ENCODE results near the gene RNF114. TPM values are rescaled to one million over a fixed set of nuclear protein-coding genes. Genes with fewer than 3 reads are reported as not detected.
"Not testable (repeated sequence)": the region's sequence is repeated elsewhere in the genome, so short reads cannot be mapped to it uniquely, and the experiment has no call there.

RNF114 gene
- total and polyA plus RNA-seq, 10 of the 15 experiments (the other 5 are each of a cell fraction or from before 2014, with no cell fraction given), result 28.0 to 82.3 (median 47.2) TPM

DNA sequence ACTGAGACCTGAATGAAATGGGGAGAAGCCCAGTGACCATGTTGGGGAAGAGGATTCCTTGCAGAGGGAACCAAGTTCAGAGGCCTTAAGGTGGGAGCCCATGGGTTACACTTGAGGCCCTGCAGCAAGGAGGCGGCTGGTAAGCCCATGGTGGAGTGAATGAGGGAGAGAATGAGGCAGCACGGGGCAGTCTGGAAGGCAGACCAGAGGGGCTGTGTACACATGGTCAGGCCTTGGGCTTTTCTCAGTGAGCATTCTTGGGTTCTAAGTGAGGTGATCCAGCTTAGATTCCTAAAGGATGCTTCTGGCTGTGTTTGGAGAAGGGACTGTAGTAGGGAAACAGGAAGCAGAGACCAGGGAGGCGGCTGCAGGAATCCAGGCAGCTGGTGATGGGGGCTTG, 19.0 kb downstream of the RNF114 start:
- H3K27ac ChIP-seq (ENCODE audit: control insufficient read depth, insufficient read depth), result no peak overlapping the region
- no peak for DNase-seq (ENCODE audit: low read depth, low spot score)
- peaks cover 14% of the 10 kb centered on the region for H3K4me1 ChIP-seq (ENCODE audit: control insufficient read depth, insufficient read depth, low read length)
- intact Hi-C loops (cut with micrococcal nuclease; ENCODE audit: unreplicated experiment) (no loop called here), in situ Hi-C loops (cut with MboI) (no loop called here)
- peaks cover 14 to 16% of the 10 kb centered on the region in 2 experiments for H3K36me3 ChIP-seq (ENCODE audit: control insufficient read depth in 2 of 2, insufficient read depth in 2 of 2, low read length in 1 of 2)
- no peaks in the 10 kb centered on the region for H4K20me1 ChIP-seq (ENCODE audit: control insufficient read depth, insufficient read depth)
- H3K27me3 ChIP-seq (replicated peaks in 1 of 2; ENCODE audit: control insufficient read depth in 2 of 2, insufficient read depth in 2 of 2, low read length in 1 of 2), result no peaks in the 10 kb centered on the region
- SMC1A ChIA-PET (ENCODE audit: uncharacterized antibody, unreplicated experiment), result no interaction called here
- no peaks in the 10 kb centered on the region for H3K9me3 ChIP-seq (replicated peaks; ENCODE audit: control insufficient read depth, insufficient read depth, low read length)
- H3K79me2 ChIP-seq (ENCODE audit: control insufficient read depth, insufficient read depth, low read length), result no peaks in the 10 kb centered on the region
- 98% methylated on average over 3 of the region's 3 CpGs for WGBS (ENCODE audit: insufficient coverage, insufficient replicate concordance, low lambda C conversion rate, missing lambda C conversion rate)
- no peak overlapping the region for H2AFZ ChIP-seq (ENCODE audit: control insufficient read depth, low read depth, low read length)
- RAD21 ChIA-PET (ENCODE audit: unreplicated experiment), result no interaction called here
- no peak for ATAC-seq
- no peak for FAIRE-seq
- BruUV-seq (replicated peaks), result no TSS peak
- H3K4me2 ChIP-seq (ENCODE audit: control insufficient read depth, insufficient read depth), result no peak overlapping the region
- TF ChIP-seq RFX5 (IDR thresholded peaks at IDR 0.05; ENCODE audit: low read depth, low read length) (no peak), EP300 (IDR thresholded peaks at IDR 0.05; ENCODE audit: borderline replicate concordance in 1 of 2, control insufficient read depth in 1 of 2, low read depth in 2 of 2, low read length in 2 of 2) (no peak), IKZF2 (IDR thresholded peaks at IDR 0.05) (no peak), TCF7 (IDR thresholded peaks at IDR 0.05; ENCODE audit: borderline replicate concordance) (no peak), GATAD2B (conservative IDR thresholded peaks at IDR 0.05; ENCODE audit: low read depth) (no peak), YBX1 (IDR thresholded peaks at IDR 0.05) (no peak), CEBPZ (IDR thresholded peaks at IDR 0.05; ENCODE audit: low read depth, low read length) (no peak), SIN3A (IDR thresholded peaks at IDR 0.05; ENCODE audit: low read depth, low read length) (no peak), KAT2A (conservative IDR thresholded peaks at IDR 0.05; ENCODE audit: control insufficient read depth, low read depth, low read length) (no peak)
- no peak overlapping the region for H3K4me3 ChIP-seq
- H3K9ac ChIP-seq (ENCODE audit: control insufficient read depth, insufficient read depth, low read length), result no peak overlapping the region
- CTCF ChIA-PET, result interaction anchor here (1.3 to 2.0 kb wide), 2 partner anchors 10 to 116 kb away, joined by 4 to 8 read pairs; no protein-coding TSS in a partner anchor
- POLR2A ChIA-PET, result no interaction called here

- POLR2A ChIA-PET, result not testable (repeated sequence)
These were observed 19.7 kb downstream of the RNF114 start for GRCh38 chr20:49955830-49956396.

More at GRCh38 chr20:49955830-49956396, 19.7 kb downstream of the RNF114 start:
- H3K27me3 ChIP-seq (replicated peaks in 1 of 2; ENCODE audit: control insufficient read depth in 2 of 2, insufficient read depth in 2 of 2, low read length in 1 of 2); H3K27ac ChIP-seq (ENCODE audit: control insufficient read depth, insufficient read depth); H3K9ac ChIP-seq (ENCODE audit: control insufficient read depth, insufficient read depth, low read length); FAIRE-seq; BruUV-seq (replicated peaks); DNase-seq (ENCODE audit: low read depth, low spot score); H3K9me3 ChIP-seq (replicated peaks; ENCODE audit: control insufficient read depth, insufficient read depth, low read length); H2AFZ ChIP-seq (ENCODE audit: control insufficient read depth, low read depth, low read length); H3K4me3 ChIP-seq; RAD21 ChIA-PET (ENCODE audit: unreplicated experiment); ATAC-seq; SMC1A ChIA-PET (ENCODE audit: uncharacterized antibody, unreplicated experiment); intact Hi-C loops (cut with micrococcal nuclease; ENCODE audit: unreplicated experiment); in situ Hi-C loops (cut with MboI); H4K20me1 ChIP-seq (ENCODE audit: control insufficient read depth, insufficient read depth); H3K79me2 ChIP-seq (ENCODE audit: control insufficient read depth, insufficient read depth, low read length); H3K4me2 ChIP-seq (ENCODE audit: control insufficient read depth, insufficient read depth): not testable (repeated sequence)
- CTCF ChIA-PET, result interaction anchor here (1.3 to 2.0 kb wide), 2 partner anchors 9 to 115 kb away, joined by 4 to 8 read pairs; no protein-coding TSS in a partner anchor
- Histone ChIP-seq H3K36me3 (ENCODE audit: control insufficient read depth in 2 of 2, insufficient read depth in 2 of 2, low read length in 1 of 2) (peaks cover 14 to 16% of the 10 kb centered on the region in 2 experiments), H3K4me1 (ENCODE audit: control insufficient read depth, insufficient read depth, low read length) (peaks cover 14% of the 10 kb centered on the region)
- 88% methylated on average over 12 of the region's 12 CpGs for WGBS (ENCODE audit: insufficient coverage, insufficient replicate concordance, low lambda C conversion rate, missing lambda C conversion rate)

Measured in GM12878 (cell line).